Activated B cell treated with CpG ODN at 0.5 μM for 24 hours (primary cell): Measurements from ENCODE around the gene SH2D5. TPM values are rescaled to one million over a fixed set of nuclear protein-coding genes. Genes with fewer than 3 reads are reported as not detected.

Source experiments
- ATAC-seq: fragments of 200-7000 bp; cut with Tn5 transposase; one replicate; pipeline ENCODE4 v1.10.0; 2021; ENCODE audit warnings: low read depth, mild to moderate bottlenecking, moderate library complexity
- CTCF ChIA-PET: fragments of 350-600 bp; sonication (Branson Sonifier 250); formaldehyde crosslinking; loops from one replicate; lab custom pipeline; 2021; ENCODE audit warnings: antibody characterized with exemption; lab: Charles Lee
- POLR2A ChIA-PET: fragments of 350-600 bp; sonication (Branson Sonifier 250); formaldehyde crosslinking; loops from one replicate; lab custom pipeline; 2021; ENCODE audit warnings: antibody characterized with exemption; lab: Charles Lee
- DNase-seq: peaks from one replicate; pipeline ENCODE4 v3.0.0; 2022
- H3K27ac Mint-ChIP-seq: one replicate; pipeline ENCODE4 v1.8.0; 2020; ENCODE audit warnings: mixed read lengths
- H3K27me3 Mint-ChIP-seq: one replicate; pipeline ENCODE4 v1.8.0; 2021; ENCODE audit warnings: mixed read lengths
- H3K36me3 Mint-ChIP-seq: one replicate; pipeline ENCODE4 v1.8.0; 2021; ENCODE audit warnings: low read depth, mixed read lengths
- H3K4me1 Mint-ChIP-seq: one replicate; pipeline ENCODE4 v1.8.0; 2021; ENCODE audit warnings: mixed read lengths
- H3K4me3 Mint-ChIP-seq: one replicate; pipeline ENCODE4 v1.8.0; 2020; ENCODE audit warnings: mild to moderate bottlenecking, mixed read lengths
- H3K9me3 Mint-ChIP-seq: one replicate; pipeline ENCODE4 v1.8.0; 2020; ENCODE audit warnings: mixed read lengths
- intact Hi-C: fragments of 100-400 bp; cut with micrococcal nuclease; formaldehyde crosslinking; loops from one replicate; pipeline ENCODE4 v1.15.1; 2024
- total RNA-seq: library from RNA; stranded (reverse); gene quantifications from 2 replicates; pipeline ENCODE4 v1.2.3, GENCODE V29; 2022
- TF ChIP-seq, protein P1 (sequence below): fragments of 200-600 bp; IDR thresholded peaks from one replicate; pipeline ENCODE4 v1.8.0; 2022; ENCODE audit warnings: antibody characterized with exemption, mild to moderate bottlenecking

The SH2D5 gene
- total RNA-seq, 1 donor from 2014 or later = 0.89 TPM

GRCh38 chr1:20701847-20702246 is 30.7 kb downstream of the SH2D5 start:
- CTCF ChIA-PET = no interaction called here
- no peaks in the 10 kb centered on the region for H3K27me3 Mint-ChIP-seq
- no peak overlapping the region for H3K27ac Mint-ChIP-seq
- H3K4me1 Mint-ChIP-seq = no peaks in the 10 kb centered on the region
- no peak overlapping the region for H3K4me3 Mint-ChIP-seq
- intact Hi-C loops = no loop called here
- H3K36me3 Mint-ChIP-seq = no peaks in the 10 kb centered on the region
- DNase-seq (no peak), ATAC-seq (no peak)
- no peaks in the 10 kb centered on the region for H3K9me3 Mint-ChIP-seq
- POLR2A ChIA-PET = no interaction called here
- TF ChIP-seq, protein P1, sequence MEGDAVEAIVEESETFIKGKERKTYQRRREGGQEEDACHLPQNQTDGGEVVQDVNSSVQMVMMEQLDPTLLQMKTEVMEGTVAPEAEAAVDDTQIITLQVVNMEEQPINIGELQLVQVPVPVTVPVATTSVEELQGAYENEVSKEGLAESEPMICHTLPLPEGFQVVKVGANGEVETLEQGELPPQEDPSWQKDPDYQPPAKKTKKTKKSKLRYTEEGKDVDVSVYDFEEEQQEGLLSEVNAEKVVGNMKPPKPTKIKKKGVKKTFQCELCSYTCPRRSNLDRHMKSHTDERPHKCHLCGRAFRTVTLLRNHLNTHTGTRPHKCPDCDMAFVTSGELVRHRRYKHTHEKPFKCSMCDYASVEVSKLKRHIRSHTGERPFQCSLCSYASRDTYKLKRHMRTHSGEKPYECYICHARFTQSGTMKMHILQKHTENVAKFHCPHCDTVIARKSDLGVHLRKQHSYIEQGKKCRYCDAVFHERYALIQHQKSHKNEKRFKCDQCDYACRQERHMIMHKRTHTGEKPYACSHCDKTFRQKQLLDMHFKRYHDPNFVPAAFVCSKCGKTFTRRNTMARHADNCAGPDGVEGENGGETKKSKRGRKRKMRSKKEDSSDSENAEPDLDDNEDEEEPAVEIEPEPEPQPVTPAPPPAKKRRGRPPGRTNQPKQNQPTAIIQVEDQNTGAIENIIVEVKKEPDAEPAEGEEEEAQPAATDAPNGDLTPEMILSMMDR = no peak

- DNase-seq (no peak), ATAC-seq (no peak)
- no peaks in the 10 kb centered on the region for H3K27me3 Mint-ChIP-seq
- no peaks in the 10 kb centered on the region for H3K4me1 Mint-ChIP-seq
- no peak overlapping the region for H3K27ac Mint-ChIP-seq
- H3K36me3 Mint-ChIP-seq = no peaks in the 10 kb centered on the region
- no peak overlapping the region for H3K4me3 Mint-ChIP-seq
- TF ChIP-seq, protein P1 = no peak
- POLR2A ChIA-PET = no interaction called here
- CTCF ChIA-PET = no interaction called here
- H3K9me3 Mint-ChIP-seq = no peaks in the 10 kb centered on the region
- intact Hi-C loops = no loop called here
These were observed 31.1 kb downstream of the SH2D5 start for GRCh38 chr1:20701446-20701845.

- no peak overlapping the region for H3K27ac Mint-ChIP-seq
- no peak for DNase-seq
- TF ChIP-seq, protein P1 = no peak
- no peak overlapping the region for H3K4me3 Mint-ChIP-seq
- H3K36me3 Mint-ChIP-seq = no peaks in the 10 kb centered on the region
- ChIA-PET CTCF (no interaction called here), POLR2A (no interaction called here)
- ATAC-seq = no peak
- H3K9me3 Mint-ChIP-seq = no peaks in the 10 kb centered on the region
- intact Hi-C loops = no loop called here
- H3K27me3 Mint-ChIP-seq = no peaks in the 10 kb centered on the region
- peaks cover 4% of the 10 kb centered on the region for H3K4me1 Mint-ChIP-seq
These were observed 31.8 kb downstream of the SH2D5 start for GRCh38 chr1:20700636-20701215.

DNA sequence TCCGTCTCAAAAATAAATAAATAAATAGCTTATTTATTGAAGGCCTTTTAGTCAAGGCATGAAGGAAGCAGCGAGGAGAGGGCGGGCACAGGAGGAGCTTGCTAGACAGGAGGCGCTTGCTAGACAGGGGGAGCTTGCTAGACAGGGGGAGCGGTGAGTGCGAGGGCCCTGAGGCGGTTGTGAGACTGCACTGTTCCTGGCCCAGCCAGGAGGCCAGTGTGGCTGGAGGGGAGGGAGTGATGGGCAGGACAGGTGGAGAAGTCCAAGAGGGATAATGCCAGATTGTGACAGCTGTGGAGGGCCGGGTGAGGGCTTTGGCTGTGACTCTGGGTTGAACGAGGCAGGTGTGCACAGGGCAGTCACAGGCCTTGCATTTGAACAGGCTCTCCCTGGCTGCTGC is 32.9 kb downstream of the SH2D5 start:
- ATAC-seq = no peak
- intact Hi-C loops = loop anchor here (10.0 kb wide), 1 partner anchor 155 kb away; no protein-coding TSS in a partner anchor
- CTCF ChIA-PET = interaction anchor here (1.0 kb wide), 1 partner anchor 496 kb away, joined by 4 read pairs; no protein-coding TSS in a partner anchor
- Mint-ChIP-seq H3K4me3 (no peak overlapping the region), H3K36me3 (no peaks in the 10 kb centered on the region), H3K27me3 (no peaks in the 10 kb centered on the region), H3K27ac (no peak overlapping the region), H3K9me3 (no peaks in the 10 kb centered on the region), H3K4me1 (peaks cover 4% of the 10 kb centered on the region)
- TF ChIP-seq, protein P1 = no peak
- POLR2A ChIA-PET = no interaction called here
- no peak for DNase-seq

GRCh38 chr1:20698195-20698910 is 34.1 kb downstream of the SH2D5 start:
- no peak overlapping the region for H3K27ac Mint-ChIP-seq

More at GRCh38 chr1:20698195-20698910, 34.1 kb downstream of the SH2D5 start:
- intact Hi-C loops = loop anchor here (10.0 kb wide), 1 partner anchor 156 kb away; no protein-coding TSS in a partner anchor
- TF ChIP-seq, protein P1 = no peak
- ATAC-seq = no peak
- POLR2A ChIA-PET = no interaction called here
- Mint-ChIP-seq H3K4me1 (peaks cover 4% of the 10 kb centered on the region), H3K9me3 (no peaks in the 10 kb centered on the region), H3K27me3 (no peaks in the 10 kb centered on the region), H3K4me3 (no peak overlapping the region), H3K36me3 (no peaks in the 10 kb centered on the region)
- CTCF ChIA-PET = interaction anchor here (1.5 to 3.8 kb wide), 3 partner anchors 32 to 496 kb away, joined by 3 to 66 read pairs (median 6); no protein-coding TSS in a partner anchor
- no peak for DNase-seq
